MG63 (cell line): ENCODE results near the gene CEP112. TPM values are rescaled to one million over a fixed set of nuclear protein-coding genes. Genes with fewer than 3 reads are reported as not detected.
"Not testable (repeated sequence)": the region's sequence is repeated elsewhere in the genome, so short reads cannot be mapped to it uniquely, and the experiment has no call there.

Source experiments
- DNase-seq: peaks from one replicate; pipeline ENCODE4 v3.0.0-alpha.2; 2020
- H3K27me3 ChIP-seq: fragments of 250-450 bp; sonication (Bioruptor Pico); 2 replicates; pipeline ENCODE4 v1.5.1; 2020; ENCODE audit warnings: mild to moderate bottlenecking, moderate library complexity
- H3K36me3 ChIP-seq: fragments of 250-450 bp; sonication (Bioruptor Pico); 2 replicates; pipeline ENCODE4 v1.5.1; 2020; ENCODE audit warnings: mild to moderate bottlenecking, moderate library complexity
- H3K4me3 ChIP-seq: fragments of 250-450 bp; sonication (Bioruptor Pico); 2 replicates; pipeline ENCODE4 v1.5.1; 2020; ENCODE audit warnings: mild to moderate bottlenecking, moderate library complexity
- H3K9me3 ChIP-seq: fragments of 250-450 bp; sonication (Bioruptor Pico); 2 replicates; pipeline ENCODE4 v1.5.1; 2020; ENCODE audit warnings: mild to moderate bottlenecking, moderate library complexity
- total RNA-seq: library from RNA; depleted of rRNA; stranded (reverse); fragments of >200 nt; shearing (Covaris generic); gene quantifications from 2 replicates; pipeline ENCODE4 v1.2.3, GENCODE V29; 2014; ENCODE audit warnings: low replicate concordance

Gene CEP112
- total RNA-seq, 1 experiment from 2014 or later = 0.59 TPM

DNA sequence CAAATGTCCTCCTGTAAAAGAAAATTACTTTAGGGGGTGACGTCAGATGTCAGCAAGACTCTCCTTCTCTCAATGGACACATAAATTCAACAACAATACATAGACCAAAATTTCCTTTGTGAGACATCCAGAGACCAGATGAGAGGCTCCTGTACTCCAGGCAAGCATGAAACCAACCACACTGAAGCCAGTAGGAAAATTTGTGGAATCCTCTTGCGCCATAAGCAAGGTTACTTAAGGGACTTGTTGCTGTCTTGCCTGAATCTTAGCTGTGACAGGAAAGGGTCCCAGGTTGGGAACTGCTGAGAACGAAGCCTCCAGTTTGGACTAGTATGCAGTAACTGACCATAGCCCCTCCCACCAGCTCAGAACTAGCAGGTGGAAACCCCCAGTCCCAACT, 56.0 kb downstream of the CEP112 start:
- H3K9me3 ChIP-seq = no peaks in the 10 kb centered on the region; the same call in 1 of the 2 replicates
- H3K27me3 ChIP-seq = no peaks in the 10 kb centered on the region
- H3K36me3 ChIP-seq = no peaks in the 10 kb centered on the region; the same call in 1 of the 2 replicates
- no peak for DNase-seq
- H3K4me3 ChIP-seq = no peak overlapping the region

- DNase-seq = no peak
- H3K4me3 ChIP-seq = no peak overlapping the region
- no peaks in the 10 kb centered on the region for H3K27me3 ChIP-seq
- no peaks in the 10 kb centered on the region; the same call in 1 of the 2 replicates for H3K36me3 ChIP-seq
- no peaks in the 10 kb centered on the region; the same call in 1 of the 2 replicates for H3K9me3 ChIP-seq
Measured at GRCh38 chr17:66135219-66135618, 56.7 kb downstream of the CEP112 start.

- Histone ChIP-seq H3K9me3 (no peaks in the 10 kb centered on the region), H3K36me3 (no peaks in the 10 kb centered on the region; the same call in 1 of the 2 replicates), H3K27me3 (no peaks in the 10 kb centered on the region), H3K4me3 (no peak overlapping the region)
- no peak for DNase-seq
Measured at GRCh38 chr17:66129759-66130158, 62.2 kb downstream of the CEP112 start.

- Histone ChIP-seq H3K9me3 (no peaks in the 10 kb centered on the region), H3K36me3 (no peaks in the 10 kb centered on the region), H3K27me3 (no peaks in the 10 kb centered on the region), H3K4me3 (no peak overlapping the region)
- DNase-seq = no peak
Measured at GRCh38 chr17:66126231-66126630, 65.7 kb downstream of the CEP112 start.

- peak; percentile 49 for DNase-seq
Measured at GRCh38 chr17:66123163-66123562, 68.8 kb downstream of the CEP112 start.

GRCh38 chr17:66115246-66115645, 76.7 kb downstream of the CEP112 start:
- Histone ChIP-seq H3K36me3 (no peaks in the 10 kb centered on the region), H3K27me3 (no peaks in the 10 kb centered on the region), H3K4me3 (no peak overlapping the region), H3K9me3 (peaks cover 12% of the 10 kb centered on the region)
- no peak for DNase-seq

More at GRCh38 chr17:66123163-66123562, 68.8 kb downstream of the CEP112 start:
- no peaks in the 10 kb centered on the region for H3K27me3 ChIP-seq
- H3K4me3 ChIP-seq = no peak overlapping the region
- no peaks in the 10 kb centered on the region for H3K36me3 ChIP-seq
- no peaks in the 10 kb centered on the region for H3K9me3 ChIP-seq

DNA sequence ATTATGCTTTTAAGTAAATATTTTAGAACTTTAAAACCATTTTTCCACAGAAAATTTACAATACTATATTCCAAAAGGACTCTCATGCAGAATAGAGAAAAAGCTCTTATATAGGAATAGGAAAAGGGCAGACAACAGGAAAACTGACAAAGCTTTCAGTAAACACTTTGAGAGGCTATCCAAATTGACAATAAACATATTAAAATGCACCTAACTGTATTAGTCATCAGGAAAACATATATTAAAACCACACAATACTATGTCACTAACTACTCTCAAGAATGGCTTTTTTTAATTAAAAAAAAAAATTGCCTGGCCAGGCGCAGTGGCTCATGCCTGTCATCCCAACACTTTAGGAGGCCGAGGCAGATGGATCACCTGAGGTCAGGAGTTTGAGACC, 77.3 kb downstream of the CEP112 start:
- no peaks in the 10 kb centered on the region for H3K36me3 ChIP-seq
- no peaks in the 10 kb centered on the region for H3K27me3 ChIP-seq
- H3K9me3 ChIP-seq = peaks cover 12% of the 10 kb centered on the region
- no peak overlapping the region for H3K4me3 ChIP-seq
- no peak for DNase-seq

GRCh38 chr17:66107731-66108130, 84.2 kb downstream of the CEP112 start:
- no peak for DNase-seq
- H3K9me3 ChIP-seq = no peaks in the 10 kb centered on the region

GRCh38 chr17:66098040-66098439, 93.9 kb downstream of the CEP112 start:
- H3K36me3 ChIP-seq = no peaks in the 10 kb centered on the region
- no peaks in the 10 kb centered on the region for H3K9me3 ChIP-seq
- no peaks in the 10 kb centered on the region for H3K27me3 ChIP-seq
- no peak for DNase-seq
- H3K4me3 ChIP-seq = no peak overlapping the region

More at GRCh38 chr17:66107731-66108130, 84.2 kb downstream of the CEP112 start:
- Histone ChIP-seq H3K36me3 (no peaks in the 10 kb centered on the region), H3K27me3 (no peaks in the 10 kb centered on the region), H3K4me3 (no peak overlapping the region)

- no peaks in the 10 kb centered on the region for H3K27me3 ChIP-seq
Measured at GRCh38 chr17:66094727-66095126, 97.2 kb downstream of the CEP112 start.

GRCh38 chr17:66091445-66092080, 100.4 kb downstream of the CEP112 start:
- Histone ChIP-seq H3K27me3 (no peaks in the 10 kb centered on the region), H3K36me3 (peaks cover 3% of the 10 kb centered on the region), H3K4me3 (no peak overlapping the region), H3K9me3 (peaks cover 13% of the 10 kb centered on the region)
- DNase-seq = no peak

More at GRCh38 chr17:66094727-66095126, 97.2 kb downstream of the CEP112 start:
- peaks cover 11% of the 10 kb centered on the region for H3K9me3 ChIP-seq
- DNase-seq = no peak
- no peak overlapping the region for H3K4me3 ChIP-seq
- peaks cover 3% of the 10 kb centered on the region for H3K36me3 ChIP-seq

GRCh38 chr17:66089764-66090163, 102.2 kb downstream of the CEP112 start:
- Histone ChIP-seq H3K4me3 (no peak overlapping the region), H3K27me3 (no peaks in the 10 kb centered on the region), H3K9me3 (peaks cover 13% of the 10 kb centered on the region), H3K36me3 (peaks cover 3% of the 10 kb centered on the region)
- DNase-seq = no peak

- H3K27me3 ChIP-seq = no peaks in the 10 kb centered on the region
- peaks cover 3% of the 10 kb centered on the region for H3K36me3 ChIP-seq
- H3K9me3 ChIP-seq = peaks cover 13% of the 10 kb centered on the region
- H3K4me3 ChIP-seq = no peak overlapping the region
- no peak for DNase-seq
Measured at GRCh38 chr17:66088173-66088572, 103.8 kb downstream of the CEP112 start.

DNA sequence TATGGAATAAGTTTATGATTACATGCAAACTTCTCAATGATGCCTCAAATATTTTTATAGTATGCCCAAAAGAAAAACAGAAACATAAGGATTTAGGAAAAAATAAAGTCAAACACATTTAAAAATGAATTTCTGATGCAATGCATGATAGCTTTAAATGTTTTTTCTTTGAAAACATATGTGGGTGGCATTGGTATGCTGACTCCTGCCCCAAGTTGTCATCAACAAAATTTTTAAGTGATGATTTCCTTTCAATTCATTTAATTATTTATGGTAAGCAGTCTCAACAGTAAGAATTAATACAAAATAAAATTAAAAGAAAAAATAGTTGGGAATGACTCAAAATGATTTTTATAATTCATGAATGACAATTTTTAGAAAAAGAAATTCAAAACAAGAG, 104.9 kb downstream of the CEP112 start:
- Histone ChIP-seq H3K4me3 (no peak overlapping the region), H3K9me3 (peaks cover 13% of the 10 kb centered on the region), H3K36me3 (peaks cover 3% of the 10 kb centered on the region), H3K27me3 (no peaks in the 10 kb centered on the region)
- no peak for DNase-seq

- H3K9me3 ChIP-seq = peaks cover 7% of the 10 kb centered on the region
- no peaks in the 10 kb centered on the region for H3K27me3 ChIP-seq
- DNase-seq = no peak
- no peaks in the 10 kb centered on the region; the same call in 1 of the 2 replicates for H3K36me3 ChIP-seq
- no peak overlapping the region for H3K4me3 ChIP-seq
Measured at GRCh38 chr17:66085221-66085620, 106.7 kb downstream of the CEP112 start.

GRCh38 chr17:66080670-66081069, 111.3 kb downstream of the CEP112 start:
- DNase-seq, H3K27me3 ChIP-seq, H3K9me3 ChIP-seq, H3K4me3 ChIP-seq, H3K36me3 ChIP-seq: not testable (repeated sequence)

DNA sequence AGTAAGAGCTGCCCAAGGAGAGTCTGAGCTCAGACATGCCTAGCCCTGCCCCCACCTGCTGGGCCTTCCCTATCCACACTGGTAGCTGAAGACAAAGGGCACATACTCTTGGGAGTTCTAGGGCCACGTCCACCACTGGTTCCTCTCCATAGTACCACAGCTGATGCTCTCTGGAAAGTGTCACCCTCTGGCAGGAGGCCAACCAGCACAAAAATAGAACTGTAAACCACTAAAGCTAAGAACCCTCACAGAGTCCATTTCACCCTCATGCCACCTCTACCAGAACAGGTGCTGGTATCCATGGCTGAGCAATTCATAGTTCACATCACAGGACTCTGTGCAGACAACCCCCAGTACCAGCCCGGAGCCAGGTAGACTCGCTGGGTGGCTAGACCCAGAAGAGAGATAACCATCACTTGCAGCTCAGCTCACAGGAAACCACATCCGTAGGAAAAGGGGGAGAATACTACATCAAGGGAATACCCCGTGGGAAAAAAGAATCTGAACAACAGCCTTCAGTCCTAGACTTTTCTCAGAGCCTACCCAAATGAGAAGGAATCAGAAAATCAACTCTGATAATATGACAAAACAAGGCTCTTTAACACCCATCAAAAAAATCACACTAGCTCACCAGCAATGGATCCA, 115.3 kb downstream of the CEP112 start:
- Histone ChIP-seq H3K36me3 (no peaks in the 10 kb centered on the region), H3K4me3 (no peak overlapping the region), H3K9me3 (no peaks in the 10 kb centered on the region), H3K27me3 (no peaks in the 10 kb centered on the region)
- no peak for DNase-seq

GRCh38 chr17:66073384-66073783, 118.5 kb downstream of the CEP112 start:
- H3K36me3 ChIP-seq = no peaks in the 10 kb centered on the region
- DNase-seq = no peak
- no peak overlapping the region for H3K4me3 ChIP-seq
- H3K9me3 ChIP-seq = no peaks in the 10 kb centered on the region
- H3K27me3 ChIP-seq = no peaks in the 10 kb centered on the region
